ENCODE results near the gene MCTP2. TPM values are rescaled to one million over a fixed set of nuclear protein-coding genes. Genes with fewer than 3 reads are reported as not detected.

The MCTP2 gene
- total RNA-seq, 1 donor from 2014 or later = 50.7 TPM

GRCh38 chr15:94297558-94297957 is 66.2 kb downstream of the MCTP2 start:
- DNase-seq (ENCODE audit: low spot score) = no peak

- no peak for DNase-seq (ENCODE audit: low spot score)
These were observed 67.0 kb downstream of the MCTP2 start for GRCh38 chr15:94298364-94298763.

- no peak for DNase-seq (ENCODE audit: low spot score)
These were observed 69.3 kb downstream of the MCTP2 start for GRCh38 chr15:94300612-94301011.

GRCh38 chr15:94305133-94305532 is 73.8 kb downstream of the MCTP2 start:
- no peak for DNase-seq (ENCODE audit: low spot score)

- no peak for DNase-seq (ENCODE audit: low spot score)
These were observed 75.6 kb downstream of the MCTP2 start for GRCh38 chr15:94306700-94307650.

GRCh38 chr15:94312946-94313345 is 81.6 kb downstream of the MCTP2 start:
- no peak for DNase-seq (ENCODE audit: low spot score)

- DNase-seq (ENCODE audit: low spot score) = no peak
These were observed 83.3 kb downstream of the MCTP2 start for GRCh38 chr15:94314639-94315038.

GRCh38 chr15:94317211-94317610 is 85.8 kb downstream of the MCTP2 start:
- no peak for DNase-seq (ENCODE audit: low spot score)

GRCh38 chr15:94322141-94322540 is 90.8 kb downstream of the MCTP2 start:
- no peak for DNase-seq (ENCODE audit: low spot score)

GRCh38 chr15:94323076-94323475 is 91.7 kb downstream of the MCTP2 start:
- no peak for DNase-seq (ENCODE audit: low spot score)

- DNase-seq (ENCODE audit: low spot score) = peak; percentile 49
These were observed 92.9 kb downstream of the MCTP2 start for GRCh38 chr15:94324117-94324826.

GRCh38 chr15:94324835-94325767 is 93.7 kb downstream of the MCTP2 start:
- DNase-seq (ENCODE audit: low spot score) = no peak

- no peak for DNase-seq (ENCODE audit: low spot score)
These were observed 96.1 kb downstream of the MCTP2 start for GRCh38 chr15:94327356-94327936.

- DNase-seq (ENCODE audit: low spot score) = no peak
These were observed 100.4 kb downstream of the MCTP2 start for GRCh38 chr15:94331731-94332130.

- DNase-seq (ENCODE audit: low spot score) = no peak
These were observed 104.3 kb downstream of the MCTP2 start for GRCh38 chr15:94335616-94336015.

- DNase-seq (ENCODE audit: low spot score) = no peak
These were observed 105.6 kb downstream of the MCTP2 start for GRCh38 chr15:94336817-94337467.

- no peak for DNase-seq (ENCODE audit: low spot score)
These were observed 107.0 kb downstream of the MCTP2 start for GRCh38 chr15:94338243-94338846.

- no peak for DNase-seq (ENCODE audit: low spot score)
These were observed 114.9 kb downstream of the MCTP2 start for GRCh38 chr15:94346282-94346681.

GRCh38 chr15:94348084-94348483 is 116.7 kb downstream of the MCTP2 start:
- DNase-seq (ENCODE audit: low spot score) = no peak

GRCh38 chr15:94351031-94351535 is 119.7 kb downstream of the MCTP2 start:
- no peak for DNase-seq (ENCODE audit: low spot score)

All from ureter (tissue), 1 donor.